Kidney (tissue), 14 donors: Measurements from ENCODE around the gene TEPSIN. TPM values are rescaled to one million over a fixed set of nuclear protein-coding genes. Genes with fewer than 3 reads are reported as not detected.

Source experiments
- DNase-seq, 5 donors: peaks; one replicate each; pipeline ENCODE4 v3.0.0-alpha.2; 2013 to 2020
- FAIRE-seq: peaks from 2 replicates; lab custom pipeline; 2012; peaks lifted over from hg19 to GRCh38; lab: Jason Lieb, UNC
- H3K27ac ChIP-seq, 2 donors: one replicate each; pipeline ENCODE4 v1.7.0; 2013; ENCODE audit warnings: low read depth in 2 of 2, low read length in 2 of 2, inconsistent platforms in 1 of 2
- H3K27me3 ChIP-seq: one replicate; pipeline ENCODE4 v1.7.1; 2013; ENCODE audit warnings: low read length, inconsistent platforms; ENCODE audit not compliant: control insufficient read depth, insufficient read depth
- H3K36me3 ChIP-seq, 3 donors: one replicate each; pipeline versions ENCODE4 v1.7.0 to v1.7.1; 2013; ENCODE audit warnings: low read length in 3 of 3, control low read depth in 1 of 3, inconsistent platforms in 1 of 3; ENCODE audit not compliant: insufficient read depth in 3 of 3, control insufficient read depth in 2 of 3
- H3K4me1 ChIP-seq, 3 donors: one replicate each; pipeline versions ENCODE4 v1.7.0 to v1.7.1; 2013; ENCODE audit warnings: low read length in 3 of 3, inconsistent platforms in 1 of 3, low read depth in 1 of 3; ENCODE audit not compliant: control insufficient read depth in 2 of 3, insufficient read depth in 2 of 3
- H3K4me3 ChIP-seq, 3 donors: one replicate each; pipeline versions ENCODE4 v1.7.0 to v1.8.1; 2013; ENCODE audit warnings: low read length in 3 of 3, control low read depth in 1 of 3, inconsistent platforms in 1 of 3
- H3K9ac ChIP-seq, 3 donors: one replicate each; pipeline versions ENCODE4 v1.7.0 to v1.7.1; 2013; ENCODE audit warnings: low read length in 3 of 3, control low read depth in 1 of 3, inconsistent platforms in 1 of 3
- H3K9me3 ChIP-seq, 3 donors: one replicate each; pipeline versions ENCODE4 v1.7.0 to v1.7.1; 2013; ENCODE audit warnings: low read length in 3 of 3, control low read depth in 1 of 3, inconsistent platforms in 1 of 3; ENCODE audit not compliant: control insufficient read depth in 2 of 3, insufficient read depth in 1 of 3
- intact Hi-C: fragments of 100-400 bp; cut with DNase I; formaldehyde crosslinking; loops from one replicate; pipeline ENCODE4 v1.11.1; 2022
- polyA plus RNA-seq: library from polyadenylated mRNA; stranded (reverse); fragments of 350-450 nt; fragmentation: Illumina TruSeq; extraction: RNeasy Lipid Tissue Mini Kit (QIAGEN cat#74804); gene quantifications from one replicate; pipeline ENCODE4 v1.2.3, GENCODE V29; 2014; ENCODE audit warnings: low read depth, low replicate concordance; ENCODE audit not compliant: insufficient read depth
- total RNA-seq: library from RNA; stranded (reverse); fragmentation: NEBNext Ultra II Directional; extraction: Animal tissue kit (Norgen Biotek cat#: 25700); gene quantifications from one replicate; pipeline ENCODE4 v1.2.1, GENCODE V29; 2021
- TF ChIP-seq, protein P1 (sequence below): IDR thresholded peaks from 3 replicates; pipeline ENCODE4 v1.5.1; 2012; ENCODE audit warnings: mild to moderate bottlenecking, moderate library complexity, borderline replicate concordance; ENCODE audit not compliant: insufficient read depth; ENCODE audit errors: extremely low read depth
- donor health status: control.
- donor health status: control.
- donor health status: control.
- donor health status: control.
- donor health status: control.
- donor health status: DM: yes; HTN: yes; CAD: no.
- donor health status: Normal renal cell carcinoma (clear cell type).

Gene TEPSIN
- total and polyA plus RNA-seq, 2 donors from 2014 or later: 13.9 to 42.8 TPM

DNA sequence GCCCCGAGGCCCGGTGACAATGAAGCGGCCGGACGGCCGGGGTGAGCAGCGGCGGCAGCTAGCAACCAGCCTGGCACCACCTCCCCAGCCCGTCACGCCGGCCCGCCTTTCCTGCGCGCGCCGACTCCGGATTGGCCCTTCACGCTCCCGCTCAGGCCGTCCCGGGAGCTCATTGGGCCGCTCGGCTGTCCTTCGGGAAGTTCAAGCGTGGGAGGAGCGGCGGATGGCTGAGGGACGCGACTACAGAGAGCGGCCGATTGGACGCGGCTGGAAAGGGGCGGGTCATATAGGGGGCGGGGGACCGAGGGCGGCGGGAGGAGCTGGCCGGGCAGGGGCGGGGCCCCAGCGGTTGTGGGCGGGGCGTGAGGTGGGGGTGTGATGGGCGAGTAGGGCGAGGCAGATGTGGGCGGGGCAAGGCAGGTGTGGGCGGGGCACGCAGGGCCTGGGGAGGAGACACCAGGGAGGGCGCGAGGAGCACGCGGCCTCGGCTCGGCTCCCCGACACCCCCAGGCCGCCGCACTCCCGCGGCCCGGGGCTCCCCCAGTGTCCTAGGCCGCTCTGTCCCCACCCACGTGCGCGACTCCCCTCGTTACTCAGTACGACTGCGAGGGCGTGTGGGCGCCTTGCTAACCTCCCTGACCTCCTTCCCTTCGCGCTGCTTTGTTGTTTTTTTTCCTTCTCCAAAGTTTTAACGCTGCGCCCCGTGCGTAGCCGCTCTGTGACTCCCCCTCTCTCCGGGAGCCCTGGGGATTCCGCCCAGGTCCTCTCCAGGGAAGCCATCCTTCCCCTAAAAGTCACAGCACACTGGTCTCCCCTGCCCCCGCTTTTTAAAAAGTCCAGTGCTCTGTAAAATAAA is 15.7 kb downstream of the TEPSIN start, which contains the start of gene CEP131:
Gene CEP131 (minus strand): TSS at position 60 of the 856 bp plus-strand sequence. CDS start 2,909 bp downstream, outside the sequence.
- Histone ChIP-seq H3K27ac (peak within 1 kb of the TSS in 1 of 2 donors; percentile 17), H3K9ac (peak within 1 kb of the TSS in 1 of 3 donors; percentile 40), H3K4me1 (peaks cover 0 to 14% (median 0%) of the 10 kb centered on the region in 3 donors), H3K27me3 (no peaks in the 10 kb centered on the region), H3K9me3 (no peaks in the 10 kb centered on the region), H3K36me3 (no peaks in the 10 kb centered on the region), H3K4me3 (peak within 1 kb of the TSS; percentile 43 to 64 (median 50))
- intact Hi-C loops: no loop called here
- FAIRE-seq: no peak
- DNase-seq: peak; percentile 99 to 100 (median 99)
- TF ChIP-seq, protein P1, sequence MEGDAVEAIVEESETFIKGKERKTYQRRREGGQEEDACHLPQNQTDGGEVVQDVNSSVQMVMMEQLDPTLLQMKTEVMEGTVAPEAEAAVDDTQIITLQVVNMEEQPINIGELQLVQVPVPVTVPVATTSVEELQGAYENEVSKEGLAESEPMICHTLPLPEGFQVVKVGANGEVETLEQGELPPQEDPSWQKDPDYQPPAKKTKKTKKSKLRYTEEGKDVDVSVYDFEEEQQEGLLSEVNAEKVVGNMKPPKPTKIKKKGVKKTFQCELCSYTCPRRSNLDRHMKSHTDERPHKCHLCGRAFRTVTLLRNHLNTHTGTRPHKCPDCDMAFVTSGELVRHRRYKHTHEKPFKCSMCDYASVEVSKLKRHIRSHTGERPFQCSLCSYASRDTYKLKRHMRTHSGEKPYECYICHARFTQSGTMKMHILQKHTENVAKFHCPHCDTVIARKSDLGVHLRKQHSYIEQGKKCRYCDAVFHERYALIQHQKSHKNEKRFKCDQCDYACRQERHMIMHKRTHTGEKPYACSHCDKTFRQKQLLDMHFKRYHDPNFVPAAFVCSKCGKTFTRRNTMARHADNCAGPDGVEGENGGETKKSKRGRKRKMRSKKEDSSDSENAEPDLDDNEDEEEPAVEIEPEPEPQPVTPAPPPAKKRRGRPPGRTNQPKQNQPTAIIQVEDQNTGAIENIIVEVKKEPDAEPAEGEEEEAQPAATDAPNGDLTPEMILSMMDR: no peak

DNA sequence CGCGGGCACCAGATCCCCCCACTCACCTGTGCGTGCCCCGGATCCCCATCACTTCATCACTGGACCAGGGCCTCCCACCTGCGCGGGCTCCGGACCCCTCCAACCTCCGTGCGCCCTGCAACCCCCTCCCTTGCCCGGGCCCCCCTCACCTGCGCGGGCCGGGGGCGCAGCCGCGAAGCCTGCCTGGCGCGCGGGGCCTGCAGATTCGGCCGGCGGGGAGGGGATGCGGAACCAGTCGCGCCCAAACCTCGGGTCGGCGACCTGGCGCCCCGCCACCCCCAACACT is 16.3 kb downstream of the TEPSIN start:
- intact Hi-C loops: no loop called here
- no peaks in the 10 kb centered on the region for H3K27me3 ChIP-seq
- H3K9ac ChIP-seq: peak overlapping the region in 1 of 3 donors; percentile 40
- TF ChIP-seq, protein P1: no peak
- H3K36me3 ChIP-seq: no peaks in the 10 kb centered on the region
- FAIRE-seq (no peak), DNase-seq (peak in 1 of 5 donors; percentile 85)
- no peak overlapping the region for H3K27ac ChIP-seq
- H3K9me3 ChIP-seq: no peaks in the 10 kb centered on the region
- peak overlapping the region in 2 of 3 donors; percentile 43 to 64 for H3K4me3 ChIP-seq
- peaks cover 0 to 14% (median 0%) of the 10 kb centered on the region in 3 donors for H3K4me1 ChIP-seq

DNA sequence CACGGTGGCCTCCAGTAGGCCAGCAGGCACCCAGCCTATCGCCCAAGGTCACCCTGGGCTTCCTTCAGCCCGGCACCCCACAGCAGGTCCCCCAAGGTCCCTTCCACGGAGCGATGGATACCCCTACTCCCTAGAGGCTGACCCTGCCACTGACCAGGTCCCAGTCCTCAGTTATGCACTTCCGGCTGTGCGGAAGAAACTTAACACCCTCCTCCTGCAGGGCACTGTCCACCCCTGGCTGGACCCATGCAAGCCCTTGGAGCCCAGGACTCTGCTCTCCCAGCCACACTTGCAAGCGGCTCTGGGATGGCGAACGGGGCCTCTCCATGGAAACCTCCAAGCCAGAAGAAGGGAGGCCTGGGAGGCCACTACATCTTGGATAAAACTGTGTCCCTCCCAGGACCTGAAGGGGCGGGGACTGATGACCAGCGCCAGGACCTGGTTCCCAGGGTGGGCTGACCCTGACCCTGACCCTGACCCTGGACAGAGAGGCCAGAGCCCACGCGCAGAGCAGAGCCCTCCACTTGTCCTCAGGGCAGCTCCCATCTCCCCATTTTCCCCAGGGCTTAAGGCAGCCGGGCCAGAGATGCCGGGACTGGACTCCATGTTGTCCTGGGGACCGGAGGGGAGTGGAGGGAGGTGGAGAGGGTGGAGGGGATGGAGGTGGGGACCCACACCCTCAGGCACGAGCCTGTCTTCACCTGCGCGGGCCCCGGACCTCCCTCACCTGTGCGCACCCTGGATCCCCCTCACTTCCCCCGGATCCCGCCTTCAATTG is 16.8 kb downstream of the TEPSIN start:
- Histone ChIP-seq H3K36me3 (no peaks in the 10 kb centered on the region), H3K9ac (peak overlapping the region in 1 of 3 donors; percentile 46), H3K9me3 (no peaks in the 10 kb centered on the region), H3K4me1 (peaks cover 0 to 14% (median 0%) of the 10 kb centered on the region in 3 donors), H3K27me3 (no peaks in the 10 kb centered on the region), H3K4me3 (peak overlapping the region; percentile 36 to 64 (median 43)), H3K27ac (no peak overlapping the region)
- no peak for FAIRE-seq
- intact Hi-C loops: no loop called here
- peak in 1 of 5 donors; percentile 81 for DNase-seq
- TF ChIP-seq, protein P1: no peak
